ENCODE measurements around the gene LIM2. TPM values are rescaled to one million over a fixed set of nuclear protein-coding genes. Genes with fewer than 3 reads are reported as not detected.
A peak's percentile ranks its signal among the peaks of the same experiment; 100 is the strongest.

The LIM2 gene
- total and polyA plus RNA-seq, 9 of the 15 experiments (the other 6 are each of a cell fraction or from before 2014, with no cell fraction given): 0.07 to 0.45 (median 0.18) TPM; not detected in 4

GRCh38 chr19:51351266-51351990 is 36.3 kb downstream of the LIM2 start (continued):
- TF ChIP-seq RUNX1 (IDR thresholded peaks at IDR 0.05; ENCODE audit: low read depth) (no peak), HCFC1 (IDR thresholded peaks at IDR 0.05; ENCODE audit: low read depth, low read length) (0 out of 2 replicates have a peak, but pooled peaks have one; percentile 3), CHCHD3 (CRISPR knock-in tag; IDR thresholded peaks at IDR 0.05) (no peak), RNF219 (CRISPR knock-in tag; IDR thresholded peaks at IDR 0.05) (no peak), GATAD2B (IDR thresholded peaks at IDR 0.05; ENCODE audit: borderline replicate concordance) (no peak), BCOR (IDR thresholded peaks at IDR 0.05) (peak; percentile 27; the same call in 1 of the 2 replicates), SMAD4 (CRISPR knock-in tag; conservative IDR thresholded peaks at IDR 0.05) (no peak), HDGF (IDR thresholded peaks at IDR 0.05) (0 out of 2 replicates have a peak, but pooled peaks have one; percentile 74), THRA (IDR thresholded peaks at IDR 0.05) (no peak), CLOCK (CRISPR knock-in tag; IDR thresholded peaks at IDR 0.05; ENCODE audit: borderline replicate concordance) (no peak), MEF2D (tag; conservative IDR thresholded peaks at IDR 0.05; ENCODE audit: low read depth) (no peak), ZNF780A (CRISPR knock-in tag; IDR thresholded peaks at IDR 0.05) (no peak), BMI1 (IDR thresholded peaks at IDR 0.05; ENCODE audit: low read length) (no peak), ZNF324 (CRISPR knock-in tag; IDR thresholded peaks at IDR 0.05) (no peak)
